GM12875 (cell line): ENCODE data around the gene GALNT7.

Source experiments
- H3K4me3 ChIP-seq: one replicate; pipeline ENCODE4 v1.5.1; 2011; ENCODE audit warnings: low read depth, low read length, control low read depth
- CTCF ChIP-seq: IDR thresholded peaks from 2 replicates; pipeline ENCODE4 v1.5.1; 2011; ENCODE audit warnings: low read depth, mild to moderate bottlenecking, control low read depth, inconsistent platforms, low read length, moderate library complexity, borderline replicate concordance; ENCODE audit not compliant: insufficient read depth

The GALNT7 gene

GRCh38 chr4:173367285-173367684, 198.7 kb downstream of the GALNT7 start:
- no peak for TF ChIP-seq CTCF
- no peak overlapping the region for H3K4me3 ChIP-seq

- peak overlapping the region; percentile 15 for H3K4me3 ChIP-seq
- TF ChIP-seq CTCF: no peak
Measured at GRCh38 chr4:173367946-173368345, 199.3 kb downstream of the GALNT7 start.

GRCh38 chr4:173370130-173370476, 201.5 kb downstream of the GALNT7 start:
- TF ChIP-seq CTCF: no peak
- H3K4me3 ChIP-seq: peak overlapping the region; percentile 84

- H3K4me3 ChIP-seq: peak within 1 kb of the TSS; percentile 97
- no peak for TF ChIP-seq CTCF
Measured at GRCh38 chr4:173370477-173371291, 202.1 kb downstream of the GALNT7 start, which contains the start of gene SAP30. Gene SAP30, plus strand, starts transcription at chr4:173370954. Its CDS starts 229 bp downstream, at chr4:173371183.

- H3K4me3 ChIP-seq: peak overlapping the region; percentile 97
- no peak for TF ChIP-seq CTCF
Measured at GRCh38 chr4:173371292-173372192, 202.9 kb downstream of the GALNT7 start.
